Keratinocyte (primary cell): ENCODE results near the gene UBAP1.
"Not testable (repeated sequence)": the region's sequence is repeated elsewhere in the genome, so short reads cannot be mapped to it uniquely, and the experiment has no call there.

Experiments used
- EZH2 ChIP-seq: IDR thresholded peaks from one replicate; pipeline ENCODE4 v1.6.1; 2012; ENCODE audit warnings: inconsistent platforms, mild to moderate bottlenecking, low read length, moderate library complexity
- TF ChIP-seq, protein P1 (sequence below), 3 experiments: IDR thresholded peaks in 1 of 3; conservative IDR thresholded peaks in 1 of 3; optimal IDR thresholded peaks in 1 of 3; 2 replicates in 2 of 3; 3 replicates in 1 of 3; pipeline versions ENCODE3 to v1.5.1; 2011; ENCODE audit warnings: low read length in 3 of 3, mild to moderate bottlenecking in 3 of 3, moderate library complexity in 2 of 3, control low read depth in 1 of 3, inconsistent platforms in 1 of 3; ENCODE audit not compliant: insufficient read depth in 2 of 3; ENCODE audit errors: extremely low read depth in 1 of 3

DNA sequence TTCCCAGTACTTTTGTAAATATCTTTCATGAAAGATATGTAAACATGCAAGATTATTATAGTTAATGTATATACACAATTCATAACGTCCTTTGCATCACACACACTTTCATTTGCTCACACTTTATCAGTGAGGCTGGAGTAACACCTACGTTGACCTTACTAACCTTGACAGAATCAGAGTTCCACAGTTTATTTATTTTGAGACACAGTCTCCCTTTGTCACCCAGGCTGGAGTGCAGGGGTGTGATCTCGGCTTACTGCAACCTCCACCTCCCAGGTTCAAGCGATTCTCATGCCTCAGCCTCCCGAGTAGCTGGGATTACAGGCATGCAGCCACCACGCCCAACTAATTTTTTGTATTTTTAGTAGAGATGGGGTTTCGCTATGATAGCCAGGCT is 122.2 kb downstream of the UBAP1 start:
- TF ChIP-seq, protein P1, sequence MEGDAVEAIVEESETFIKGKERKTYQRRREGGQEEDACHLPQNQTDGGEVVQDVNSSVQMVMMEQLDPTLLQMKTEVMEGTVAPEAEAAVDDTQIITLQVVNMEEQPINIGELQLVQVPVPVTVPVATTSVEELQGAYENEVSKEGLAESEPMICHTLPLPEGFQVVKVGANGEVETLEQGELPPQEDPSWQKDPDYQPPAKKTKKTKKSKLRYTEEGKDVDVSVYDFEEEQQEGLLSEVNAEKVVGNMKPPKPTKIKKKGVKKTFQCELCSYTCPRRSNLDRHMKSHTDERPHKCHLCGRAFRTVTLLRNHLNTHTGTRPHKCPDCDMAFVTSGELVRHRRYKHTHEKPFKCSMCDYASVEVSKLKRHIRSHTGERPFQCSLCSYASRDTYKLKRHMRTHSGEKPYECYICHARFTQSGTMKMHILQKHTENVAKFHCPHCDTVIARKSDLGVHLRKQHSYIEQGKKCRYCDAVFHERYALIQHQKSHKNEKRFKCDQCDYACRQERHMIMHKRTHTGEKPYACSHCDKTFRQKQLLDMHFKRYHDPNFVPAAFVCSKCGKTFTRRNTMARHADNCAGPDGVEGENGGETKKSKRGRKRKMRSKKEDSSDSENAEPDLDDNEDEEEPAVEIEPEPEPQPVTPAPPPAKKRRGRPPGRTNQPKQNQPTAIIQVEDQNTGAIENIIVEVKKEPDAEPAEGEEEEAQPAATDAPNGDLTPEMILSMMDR (optimal IDR thresholded peaks at IDR 0.05 in 1 of 3, IDR thresholded peaks at IDR 0.05 in 1 of 3, conservative IDR thresholded peaks at IDR 0.05 in 1 of 3; ENCODE audit: extremely low read depth in 1 of 3, insufficient read depth in 2 of 3, low read length in 3 of 3), result not testable (repeated sequence)
- TF ChIP-seq EZH2, result not testable (repeated sequence)
